ENCODE results near the gene TACC2.

The TACC2 gene

GRCh38 chr10:122265896-122266295 lies 276.9 kb downstream of the TACC2 start:
- peaks cover 16 to 17% of the 10 kb centered on the region in 2 donors for H3K36me3 ChIP-seq (ENCODE audit: control insufficient read depth in 2 of 2, insufficient read depth in 2 of 2, low read length in 2 of 2)
- no peak overlapping the region for H3K9ac ChIP-seq (ENCODE audit: low read length in 2 of 2)
- H3K4me1 ChIP-seq (ENCODE audit: control insufficient read depth, insufficient read depth, low read length), result peaks cover 4% of the 10 kb centered on the region
- no peak overlapping the region for H3K4me3 ChIP-seq (ENCODE audit: low read length in 2 of 2)
- no peak overlapping the region for H3K27ac ChIP-seq (ENCODE audit: low read length)
- peaks cover 0 to 3% of the 10 kb centered on the region in 2 donors for H3K9me3 ChIP-seq (ENCODE audit: control insufficient read depth in 2 of 2, low read length in 2 of 2)
- H3K27me3 ChIP-seq (ENCODE audit: control insufficient read depth in 1 of 2, insufficient read depth in 2 of 2, low read length in 2 of 2), result no peaks in the 10 kb centered on the region

- Histone ChIP-seq H3K9ac (ENCODE audit: low read length in 2 of 2) (no peak overlapping the region), H3K27ac (ENCODE audit: low read length) (no peak overlapping the region), H3K9me3 (ENCODE audit: control insufficient read depth in 2 of 2, low read length in 2 of 2) (peaks cover 0 to 1% of the 10 kb centered on the region in 2 donors), H3K4me1 (ENCODE audit: control insufficient read depth, insufficient read depth, low read length) (peaks cover 4% of the 10 kb centered on the region), H3K36me3 (ENCODE audit: control insufficient read depth in 2 of 2, insufficient read depth in 2 of 2, low read length in 2 of 2) (peaks cover 17% of the 10 kb centered on the region in 2 donors), H3K4me3 (ENCODE audit: low read length in 2 of 2) (no peak overlapping the region), H3K27me3 (ENCODE audit: control insufficient read depth in 1 of 2, insufficient read depth in 2 of 2, low read length in 2 of 2) (no peaks in the 10 kb centered on the region)
Measured at GRCh38 chr10:122267849-122268737, 279.1 kb downstream of the TACC2 start.

GRCh38 chr10:122269059-122269687 lies 280.2 kb downstream of the TACC2 start:
- H3K9ac ChIP-seq (ENCODE audit: low read length in 2 of 2), result no peak overlapping the region
- H3K27me3 ChIP-seq (ENCODE audit: control insufficient read depth in 1 of 2, insufficient read depth in 2 of 2, low read length in 2 of 2), result no peaks in the 10 kb centered on the region
- no peak overlapping the region for H3K4me3 ChIP-seq (ENCODE audit: low read length in 2 of 2)
- H3K27ac ChIP-seq (ENCODE audit: low read length), result no peak overlapping the region
- peaks cover 17% of the 10 kb centered on the region in 2 donors for H3K36me3 ChIP-seq (ENCODE audit: control insufficient read depth in 2 of 2, insufficient read depth in 2 of 2, low read length in 2 of 2)
- H3K9me3 ChIP-seq (ENCODE audit: control insufficient read depth in 2 of 2, low read length in 2 of 2), result no peaks in the 10 kb centered on the region
- H3K4me1 ChIP-seq (ENCODE audit: control insufficient read depth, insufficient read depth, low read length), result peaks cover under 1% of the 10 kb centered on the region

GRCh38 chr10:122271076-122271475 lies 282.1 kb downstream of the TACC2 start, which contains the start of gene BTBD16:
Gene BTBD16, plus strand, starts transcription at chr10:122271296. Its CDS starts 3,786 bp downstream, at chr10:122275082.
- H3K36me3 ChIP-seq (ENCODE audit: control insufficient read depth in 2 of 2, insufficient read depth in 2 of 2, low read length in 2 of 2), result peaks cover 10 to 15% of the 10 kb centered on the region in 2 donors

GRCh38 chr10:122273966-122274545 lies 285.1 kb downstream of the TACC2 start:
- no peak overlapping the region for H3K27ac ChIP-seq (ENCODE audit: low read length)

More at GRCh38 chr10:122271076-122271475, 282.1 kb downstream of the TACC2 start, which contains the start of gene BTBD16:
- H3K9me3 ChIP-seq (ENCODE audit: control insufficient read depth in 2 of 2, low read length in 2 of 2), result no peaks in the 10 kb centered on the region
- no peaks in the 10 kb centered on the region for H3K27me3 ChIP-seq (ENCODE audit: control insufficient read depth in 1 of 2, insufficient read depth in 2 of 2, low read length in 2 of 2)
- no peak within 1 kb of the TSS for H3K4me3 ChIP-seq (ENCODE audit: low read length in 2 of 2)
- H3K9ac ChIP-seq (ENCODE audit: low read length in 2 of 2), result no peak within 1 kb of the TSS
- H3K27ac ChIP-seq (ENCODE audit: low read length), result no peak within 1 kb of the TSS
- H3K4me1 ChIP-seq (ENCODE audit: control insufficient read depth, insufficient read depth, low read length), result no peaks in the 10 kb centered on the region

GRCh38 chr10:122276611-122277208 lies 287.7 kb downstream of the TACC2 start:
- H3K9ac ChIP-seq (ENCODE audit: low read length in 2 of 2), result no peak overlapping the region
- H3K9me3 ChIP-seq (ENCODE audit: control insufficient read depth in 2 of 2, low read length in 2 of 2), result no peaks in the 10 kb centered on the region
- H3K27me3 ChIP-seq (ENCODE audit: control insufficient read depth in 1 of 2, insufficient read depth in 2 of 2, low read length in 2 of 2), result no peaks in the 10 kb centered on the region
- no peaks in the 10 kb centered on the region for H3K4me1 ChIP-seq (ENCODE audit: control insufficient read depth, insufficient read depth, low read length)
- H3K4me3 ChIP-seq (ENCODE audit: low read length in 2 of 2), result no peak overlapping the region
- no peak overlapping the region for H3K27ac ChIP-seq (ENCODE audit: low read length)
- no peaks in the 10 kb centered on the region for H3K36me3 ChIP-seq (ENCODE audit: control insufficient read depth in 2 of 2, insufficient read depth in 2 of 2, low read length in 2 of 2)

More at GRCh38 chr10:122273966-122274545, 285.1 kb downstream of the TACC2 start:
- H3K36me3 ChIP-seq (ENCODE audit: control insufficient read depth in 2 of 2, insufficient read depth in 2 of 2, low read length in 2 of 2), result peaks cover 7 to 8% of the 10 kb centered on the region in 2 donors
- H3K4me3 ChIP-seq (ENCODE audit: low read length in 2 of 2), result no peak overlapping the region
- no peaks in the 10 kb centered on the region for H3K27me3 ChIP-seq (ENCODE audit: control insufficient read depth in 1 of 2, insufficient read depth in 2 of 2, low read length in 2 of 2)
- no peak overlapping the region for H3K9ac ChIP-seq (ENCODE audit: low read length in 2 of 2)
- no peaks in the 10 kb centered on the region for H3K4me1 ChIP-seq (ENCODE audit: control insufficient read depth, insufficient read depth, low read length)
- H3K9me3 ChIP-seq (ENCODE audit: control insufficient read depth in 2 of 2, low read length in 2 of 2), result no peaks in the 10 kb centered on the region

- peaks cover 4% of the 10 kb centered on the region for H3K4me1 ChIP-seq (ENCODE audit: control insufficient read depth, insufficient read depth, low read length)
- no peak overlapping the region for H3K9ac ChIP-seq (ENCODE audit: low read length in 2 of 2)
- H3K27ac ChIP-seq (ENCODE audit: low read length), result no peak overlapping the region
- no peaks in the 10 kb centered on the region for H3K36me3 ChIP-seq (ENCODE audit: control insufficient read depth in 2 of 2, insufficient read depth in 2 of 2, low read length in 2 of 2)
- H3K27me3 ChIP-seq (ENCODE audit: control insufficient read depth in 1 of 2, insufficient read depth in 2 of 2, low read length in 2 of 2), result no peaks in the 10 kb centered on the region
- no peak overlapping the region for H3K4me3 ChIP-seq (ENCODE audit: low read length in 2 of 2)
- no peaks in the 10 kb centered on the region for H3K9me3 ChIP-seq (ENCODE audit: control insufficient read depth in 2 of 2, low read length in 2 of 2)
Measured at GRCh38 chr10:122277526-122278136, 288.7 kb downstream of the TACC2 start.

GRCh38 chr10:122279725-122280141 lies 290.8 kb downstream of the TACC2 start:
- Histone ChIP-seq H3K27ac (ENCODE audit: low read length) (no peak overlapping the region), H3K9ac (ENCODE audit: low read length in 2 of 2) (no peak overlapping the region), H3K36me3 (ENCODE audit: control insufficient read depth in 2 of 2, insufficient read depth in 2 of 2, low read length in 2 of 2) (no peaks in the 10 kb centered on the region), H3K27me3 (ENCODE audit: control insufficient read depth in 1 of 2, insufficient read depth in 2 of 2, low read length in 2 of 2) (no peaks in the 10 kb centered on the region), H3K4me3 (ENCODE audit: low read length in 2 of 2) (no peak overlapping the region), H3K4me1 (ENCODE audit: control insufficient read depth, insufficient read depth, low read length) (peaks cover 4% of the 10 kb centered on the region), H3K9me3 (ENCODE audit: control insufficient read depth in 2 of 2, low read length in 2 of 2) (no peaks in the 10 kb centered on the region)

GRCh38 chr10:122280156-122280555 lies 291.2 kb downstream of the TACC2 start:
- Histone ChIP-seq H3K4me1 (ENCODE audit: control insufficient read depth, insufficient read depth, low read length) (peaks cover 4% of the 10 kb centered on the region), H3K27me3 (ENCODE audit: control insufficient read depth in 1 of 2, insufficient read depth in 2 of 2, low read length in 2 of 2) (no peaks in the 10 kb centered on the region), H3K27ac (ENCODE audit: low read length) (no peak overlapping the region), H3K36me3 (ENCODE audit: control insufficient read depth in 2 of 2, insufficient read depth in 2 of 2, low read length in 2 of 2) (no peaks in the 10 kb centered on the region), H3K4me3 (ENCODE audit: low read length in 2 of 2) (no peak overlapping the region), H3K9ac (ENCODE audit: low read length in 2 of 2) (no peak overlapping the region), H3K9me3 (ENCODE audit: control insufficient read depth in 2 of 2, low read length in 2 of 2) (no peaks in the 10 kb centered on the region)

- H3K4me3 ChIP-seq (ENCODE audit: low read length in 2 of 2), result no peak overlapping the region
- H3K27ac ChIP-seq (ENCODE audit: low read length), result no peak overlapping the region
- no peaks in the 10 kb centered on the region for H3K9me3 ChIP-seq (ENCODE audit: control insufficient read depth in 2 of 2, low read length in 2 of 2)
- no peaks in the 10 kb centered on the region for H3K36me3 ChIP-seq (ENCODE audit: control insufficient read depth in 2 of 2, insufficient read depth in 2 of 2, low read length in 2 of 2)
- peaks cover 4% of the 10 kb centered on the region for H3K4me1 ChIP-seq (ENCODE audit: control insufficient read depth, insufficient read depth, low read length)
- H3K9ac ChIP-seq (ENCODE audit: low read length in 2 of 2), result no peak overlapping the region
- no peaks in the 10 kb centered on the region for H3K27me3 ChIP-seq (ENCODE audit: control insufficient read depth in 1 of 2, insufficient read depth in 2 of 2, low read length in 2 of 2)
Measured at GRCh38 chr10:122281018-122281626, 292.2 kb downstream of the TACC2 start.
